ENCODE measurements around the gene PAPOLG.

- TF ChIP-seq CTCF (IDR thresholded peaks at IDR 0.05) = no peak
- TF ChIP-seq POLR2A (IDR thresholded peaks at IDR 0.05) = no peak
Observed at GRCh38 chr2:60821133-60821469, 65.0 kb downstream of the PAPOLG start.

Data from lower leg skin (tissue), 3 donors.